Neural cell (in vitro differentiated cells): Measurements from ENCODE around the gene LCORL. TPM values are rescaled to one million over a fixed set of nuclear protein-coding genes. Genes with fewer than 3 reads are reported as not detected.

Source experiments
- H2AFZ ChIP-seq: fragments of 200-600, 300-800 bp; sonication (generic), shearing (Covaris generic); 2 replicates; pipeline ENCODE4 v1.6.0; 2014; ENCODE audit warnings: low read depth, mild to moderate bottlenecking, antibody characterized with exemption, low read length, moderate library complexity
- H3F3A ChIP-seq: fragments of 200-600 bp; shearing (Covaris generic); 2 replicates; pipeline ENCODE4 v1.6.1; 2016; ENCODE audit warnings: mild to moderate bottlenecking, moderate library complexity, mixed read lengths, antibody characterized with exemption, low read length; ENCODE audit not compliant: insufficient read depth, poor library complexity, severe bottlenecking
- H3K27ac ChIP-seq: fragments of 200-600, 300-800 bp; sonication (generic), shearing (Covaris generic); 2 replicates; pipeline ENCODE4 v1.5.1; 2014; ENCODE audit warnings: mild to moderate bottlenecking, low read length, moderate library complexity
- H3K27me3 ChIP-seq: fragments of 300-800, 200-600 bp; sonication (generic), shearing (Covaris generic); 2 replicates; pipeline ENCODE4 v1.6.0; 2014; ENCODE audit warnings: mild to moderate bottlenecking, low read depth, low read length, moderate library complexity; ENCODE audit not compliant: insufficient read depth
- H3K36me3 ChIP-seq: fragments of 300-800, 200-600 bp; sonication (generic), shearing (Covaris generic); 2 replicates; pipeline ENCODE4 v1.5.1; 2014; ENCODE audit warnings: mild to moderate bottlenecking, antibody characterized with exemption, low read length, moderate library complexity; ENCODE audit not compliant: insufficient read depth
- H3K4me2 ChIP-seq: fragments of 300-800, 200-600 bp; sonication (generic), shearing (Covaris generic); 2 replicates; pipeline ENCODE4 v1.6.0; 2014; ENCODE audit warnings: mild to moderate bottlenecking, low read length
- H3K4me3 ChIP-seq: fragments of 300-800, 200-600 bp; sonication (generic), shearing (Covaris generic); 2 replicates; pipeline ENCODE4 v1.5.1; 2014; ENCODE audit warnings: mild to moderate bottlenecking, low read length, moderate library complexity
- H3K79me2 ChIP-seq: fragments of 200-600 bp; shearing (Covaris generic); replicated peaks from 2 replicates; pipeline ENCODE4 v1.6.0; 2014; ENCODE audit warnings: mild to moderate bottlenecking, low read length, moderate library complexity; ENCODE audit not compliant: insufficient read depth
- H3K9ac ChIP-seq: fragments of 300-800, 200-600 bp; sonication (generic), shearing (Covaris generic); 2 replicates; pipeline ENCODE4 v1.6.1; 2016; ENCODE audit warnings: mild to moderate bottlenecking, low read length, mixed read lengths
- H3K9me2 ChIP-seq: fragments of 200-600 bp; shearing (Covaris generic); 2 replicates; pipeline ENCODE4 v1.6.1; 2016; ENCODE audit warnings: mild to moderate bottlenecking, low read length, mixed read lengths; ENCODE audit not compliant: insufficient read depth
- H3K9me3 ChIP-seq: fragments of 200-600, 300-800 bp; sonication (generic), shearing (Covaris generic); 2 replicates; pipeline ENCODE4 v1.6.1; 2016; ENCODE audit warnings: mild to moderate bottlenecking, mixed run types, low read length, moderate library complexity, mixed read lengths
- H4K20me1 ChIP-seq: fragments of 200-600 bp; shearing (Covaris generic); 2 replicates; pipeline ENCODE4 v1.6.1; 2016; ENCODE audit warnings: mild to moderate bottlenecking, mixed run types; ENCODE audit not compliant: insufficient read depth
- EP300 ChIP-seq: fragments of 450-650 bp; conservative IDR thresholded peaks from 2 replicates; pipeline ENCODE4 v1.6.1; 2014; ENCODE audit warnings: antibody characterized with exemption, mild to moderate bottlenecking, moderate library complexity; ENCODE audit not compliant: poor library complexity, severe bottlenecking
- EZH2 ChIP-seq: fragments of 200-600, 300-800 bp; shearing (Covaris generic), sonication (generic); IDR thresholded peaks from 2 replicates; pipeline ENCODE4 v1.6.1; 2014; ENCODE audit warnings: antibody characterized with exemption, low read length, borderline replicate concordance, mild to moderate bottlenecking; ENCODE audit not compliant: insufficient read depth, poor library complexity, severe bottlenecking
- MXI1 ChIP-seq: fragments of 450-650 bp; conservative IDR thresholded peaks from 2 replicates; pipeline ENCODE4 v1.6.1; 2014; ENCODE audit warnings: antibody characterized with exemption, mild to moderate bottlenecking; ENCODE audit not compliant: poor library complexity, severe bottlenecking
- POLR2AphosphoS5 ChIP-seq: IDR thresholded peaks from 2 replicates; pipeline ENCODE4 v1.6.1; 2012
- RAD21 ChIP-seq: fragments of 450-650 bp; conservative IDR thresholded peaks from 2 replicates; pipeline ENCODE4 v1.6.1; 2014; ENCODE audit warnings: antibody characterized with exemption, mild to moderate bottlenecking, moderate library complexity
- SMC3 ChIP-seq: fragments of 450-650 bp; conservative IDR thresholded peaks from 2 replicates; pipeline ENCODE4 v1.6.1; 2014; ENCODE audit warnings: antibody characterized with exemption, mild to moderate bottlenecking, moderate library complexity; ENCODE audit not compliant: poor library complexity
- TAF1 ChIP-seq: IDR thresholded peaks from 2 replicates; pipeline ENCODE4 v1.6.1; 2012; ENCODE audit warnings: low read depth
- polyA plus RNA-seq: library from polyadenylated mRNA; depleted of rRNA; stranded (reverse); fragments of >200 nt; gene quantifications from 2 replicates; pipeline ENCODE4 v1.2.3, GENCODE V29; 2014
- TF ChIP-seq, protein P1 (sequence below): fragments of 450-650 bp; IDR thresholded peaks from 2 replicates; pipeline ENCODE4 v1.5.1; 2014; ENCODE audit warnings: antibody characterized with exemption, mild to moderate bottlenecking, moderate library complexity; ENCODE audit not compliant: poor library complexity, severe bottlenecking
- TF ChIP-seq, protein P2 (sequence below): IDR thresholded peaks from 2 replicates; pipeline ENCODE4 v1.6.1; 2012; ENCODE audit warnings: borderline replicate concordance

The LCORL gene
- polyA plus RNA-seq, 1 donor from 2014 or later: 49.0 TPM

DNA sequence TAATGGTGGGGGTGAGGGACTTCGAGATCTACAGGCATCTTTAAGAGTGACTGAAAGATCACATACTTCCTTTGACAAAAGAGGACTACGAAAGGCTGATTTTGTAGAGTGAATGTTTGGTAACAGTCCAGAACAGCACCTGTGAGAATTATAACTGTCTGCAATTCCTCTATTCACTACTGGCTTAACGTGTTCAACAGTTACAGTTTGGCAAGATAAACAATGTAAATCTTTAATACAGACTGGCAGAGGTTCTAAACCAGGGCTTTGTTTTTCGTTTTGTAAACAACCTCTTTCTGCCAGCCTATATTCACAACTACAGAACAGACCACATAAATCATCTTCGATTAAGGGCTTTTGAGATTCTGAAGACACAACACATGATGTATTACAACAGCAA lies 143.9 kb downstream of the LCORL start:
- H2AFZ ChIP-seq: no peak overlapping the region

DNA sequence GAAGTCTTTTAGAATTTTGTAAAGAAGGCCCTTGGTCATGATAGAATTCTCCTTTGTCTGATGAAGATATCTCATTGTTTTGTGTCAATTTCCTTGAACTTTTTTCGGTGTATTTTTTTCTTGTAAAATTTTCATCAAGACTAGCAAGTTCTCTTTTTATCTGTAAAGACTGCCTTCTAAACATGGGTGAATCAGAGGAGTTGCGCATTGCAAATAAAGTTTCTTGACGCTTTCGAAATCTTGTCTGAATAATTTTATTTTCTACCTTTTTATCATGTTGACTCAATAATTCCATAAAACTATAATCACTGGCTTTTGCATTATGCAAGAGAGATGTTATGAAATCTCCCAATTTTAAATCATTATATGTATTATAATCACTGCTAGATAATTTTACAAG lies 144.6 kb downstream of the LCORL start:
- Histone ChIP-seq H3K9ac (no peak overlapping the region), H3K4me3 (no peak overlapping the region), H4K20me1 (no peaks in the 10 kb centered on the region), H3K9me3 (no peaks in the 10 kb centered on the region), H2AFZ (no peak overlapping the region), H3K27me3 (no peaks in the 10 kb centered on the region), H3K79me2 (no peaks in the 10 kb centered on the region), H3F3A (no peaks in the 10 kb centered on the region), H3K27ac (no peak overlapping the region), H3K36me3 (no peaks in the 10 kb centered on the region), H3K4me2 (no peak overlapping the region), H3K9me2 (no peaks in the 10 kb centered on the region)
- TF ChIP-seq RAD21 (no peak), SMC3 (no peak), POLR2AphosphoS5 (no peak), EP300 (no peak), MXI1 (no peak), TAF1 (no peak)
- TF ChIP-seq, protein P1, sequence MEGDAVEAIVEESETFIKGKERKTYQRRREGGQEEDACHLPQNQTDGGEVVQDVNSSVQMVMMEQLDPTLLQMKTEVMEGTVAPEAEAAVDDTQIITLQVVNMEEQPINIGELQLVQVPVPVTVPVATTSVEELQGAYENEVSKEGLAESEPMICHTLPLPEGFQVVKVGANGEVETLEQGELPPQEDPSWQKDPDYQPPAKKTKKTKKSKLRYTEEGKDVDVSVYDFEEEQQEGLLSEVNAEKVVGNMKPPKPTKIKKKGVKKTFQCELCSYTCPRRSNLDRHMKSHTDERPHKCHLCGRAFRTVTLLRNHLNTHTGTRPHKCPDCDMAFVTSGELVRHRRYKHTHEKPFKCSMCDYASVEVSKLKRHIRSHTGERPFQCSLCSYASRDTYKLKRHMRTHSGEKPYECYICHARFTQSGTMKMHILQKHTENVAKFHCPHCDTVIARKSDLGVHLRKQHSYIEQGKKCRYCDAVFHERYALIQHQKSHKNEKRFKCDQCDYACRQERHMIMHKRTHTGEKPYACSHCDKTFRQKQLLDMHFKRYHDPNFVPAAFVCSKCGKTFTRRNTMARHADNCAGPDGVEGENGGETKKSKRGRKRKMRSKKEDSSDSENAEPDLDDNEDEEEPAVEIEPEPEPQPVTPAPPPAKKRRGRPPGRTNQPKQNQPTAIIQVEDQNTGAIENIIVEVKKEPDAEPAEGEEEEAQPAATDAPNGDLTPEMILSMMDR: no peak

More for the DNA sequence above, 143.9 kb downstream of the LCORL start:
- Histone ChIP-seq H3K27ac (no peak overlapping the region), H4K20me1 (no peaks in the 10 kb centered on the region), H3K4me2 (no peak overlapping the region), H3K4me3 (no peak overlapping the region), H3K9me3 (no peaks in the 10 kb centered on the region), H3K79me2 (no peaks in the 10 kb centered on the region), H3K27me3 (no peaks in the 10 kb centered on the region), H3K9me2 (no peaks in the 10 kb centered on the region), H3K36me3 (no peaks in the 10 kb centered on the region), H3K9ac (no peak overlapping the region), H3F3A (no peaks in the 10 kb centered on the region)
- TF ChIP-seq EZH2 (no peak), EP300 (no peak), TAF1 (no peak), POLR2AphosphoS5 (no peak), SMC3 (no peak), MXI1 (no peak), RAD21 (no peak)
- TF ChIP-seq, protein P1: no peak
- TF ChIP-seq, protein P2, sequence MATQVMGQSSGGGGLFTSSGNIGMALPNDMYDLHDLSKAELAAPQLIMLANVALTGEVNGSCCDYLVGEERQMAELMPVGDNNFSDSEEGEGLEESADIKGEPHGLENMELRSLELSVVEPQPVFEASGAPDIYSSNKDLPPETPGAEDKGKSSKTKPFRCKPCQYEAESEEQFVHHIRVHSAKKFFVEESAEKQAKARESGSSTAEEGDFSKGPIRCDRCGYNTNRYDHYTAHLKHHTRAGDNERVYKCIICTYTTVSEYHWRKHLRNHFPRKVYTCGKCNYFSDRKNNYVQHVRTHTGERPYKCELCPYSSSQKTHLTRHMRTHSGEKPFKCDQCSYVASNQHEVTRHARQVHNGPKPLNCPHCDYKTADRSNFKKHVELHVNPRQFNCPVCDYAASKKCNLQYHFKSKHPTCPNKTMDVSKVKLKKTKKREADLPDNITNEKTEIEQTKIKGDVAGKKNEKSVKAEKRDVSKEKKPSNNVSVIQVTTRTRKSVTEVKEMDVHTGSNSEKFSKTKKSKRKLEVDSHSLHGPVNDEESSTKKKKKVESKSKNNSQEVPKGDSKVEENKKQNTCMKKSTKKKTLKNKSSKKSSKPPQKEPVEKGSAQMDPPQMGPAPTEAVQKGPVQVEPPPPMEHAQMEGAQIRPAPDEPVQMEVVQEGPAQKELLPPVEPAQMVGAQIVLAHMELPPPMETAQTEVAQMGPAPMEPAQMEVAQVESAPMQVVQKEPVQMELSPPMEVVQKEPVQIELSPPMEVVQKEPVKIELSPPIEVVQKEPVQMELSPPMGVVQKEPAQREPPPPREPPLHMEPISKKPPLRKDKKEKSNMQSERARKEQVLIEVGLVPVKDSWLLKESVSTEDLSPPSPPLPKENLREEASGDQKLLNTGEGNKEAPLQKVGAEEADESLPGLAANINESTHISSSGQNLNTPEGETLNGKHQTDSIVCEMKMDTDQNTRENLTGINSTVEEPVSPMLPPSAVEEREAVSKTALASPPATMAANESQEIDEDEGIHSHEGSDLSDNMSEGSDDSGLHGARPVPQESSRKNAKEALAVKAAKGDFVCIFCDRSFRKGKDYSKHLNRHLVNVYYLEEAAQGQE: no peak
